ENCODE data around the gene OR8H1.

GRCh38 chr11:56296898-56297297 lies 4.8 kb upstream of the OR8H1 start:
- TF ChIP-seq CTCF (IDR thresholded peaks at IDR 0.05) (no peak), POLR2A (IDR thresholded peaks at IDR 0.05) (no peak)
